ENCODE measurements around the gene TCF7L2.

TCF7L2 gene

DNA sequence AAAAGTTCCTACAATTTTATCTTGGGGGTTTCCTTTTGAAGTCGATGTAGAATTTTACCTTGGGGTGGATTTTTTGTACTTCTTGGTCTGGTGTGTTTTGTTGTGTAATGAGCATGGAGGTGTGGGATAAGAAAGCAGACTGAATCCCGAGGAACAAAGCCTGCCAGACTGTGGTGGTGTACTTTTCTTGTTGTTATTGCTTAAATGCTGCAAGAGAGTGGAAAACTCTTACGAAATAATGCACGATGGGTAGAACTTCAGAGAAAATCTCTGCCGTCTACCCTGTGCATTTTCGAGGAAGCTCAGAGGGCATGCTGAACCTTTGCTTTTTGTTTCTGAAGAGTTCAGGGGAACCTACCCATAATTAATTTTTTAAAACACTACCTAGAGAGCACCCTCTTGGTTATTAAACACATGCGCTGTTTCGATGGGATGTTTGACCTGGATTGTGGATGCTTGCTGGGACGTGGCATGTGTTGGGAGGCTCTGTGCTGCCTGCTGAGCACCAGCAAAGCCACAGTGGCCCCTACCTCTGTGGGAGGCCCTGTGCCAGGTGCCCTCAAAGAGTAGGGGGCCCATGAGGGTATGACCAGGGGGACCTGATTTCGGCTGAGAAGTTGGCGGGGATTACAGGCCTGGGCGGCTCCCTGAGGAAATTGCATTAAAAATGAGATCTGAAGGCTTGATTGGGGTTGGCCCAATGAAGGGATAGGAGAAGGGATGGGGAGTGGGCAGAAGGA, 94.1 kb downstream of the TCF7L2 start:
- DNase-seq (ENCODE audit: low read depth in 2 of 2), result no peak

GRCh38 chr10:113045147-113046055, 95.4 kb downstream of the TCF7L2 start:
- DNase-seq (ENCODE audit: low read depth in 2 of 2), result no peak

DNA sequence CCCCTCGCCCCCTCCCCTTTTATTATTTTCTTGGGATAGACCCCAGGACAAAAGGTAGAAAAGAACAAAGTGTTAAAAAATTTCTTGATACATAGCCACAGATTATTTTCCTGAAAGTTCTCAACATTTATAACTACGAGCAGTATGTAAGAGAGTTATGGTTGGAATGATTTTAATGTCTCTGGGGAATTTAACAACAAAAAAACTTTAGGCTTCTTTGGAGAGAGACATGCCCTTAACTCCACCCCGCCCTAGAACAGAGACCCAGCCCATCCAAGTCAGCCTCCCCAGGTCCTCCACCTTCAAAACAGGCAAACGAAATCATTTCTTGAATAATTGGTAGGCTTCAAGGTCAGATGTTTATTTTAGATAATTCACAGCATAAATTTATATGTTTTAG, 97.1 kb downstream of the TCF7L2 start:
- DNase-seq (ENCODE audit: low read depth in 2 of 2), result no peak

DNA sequence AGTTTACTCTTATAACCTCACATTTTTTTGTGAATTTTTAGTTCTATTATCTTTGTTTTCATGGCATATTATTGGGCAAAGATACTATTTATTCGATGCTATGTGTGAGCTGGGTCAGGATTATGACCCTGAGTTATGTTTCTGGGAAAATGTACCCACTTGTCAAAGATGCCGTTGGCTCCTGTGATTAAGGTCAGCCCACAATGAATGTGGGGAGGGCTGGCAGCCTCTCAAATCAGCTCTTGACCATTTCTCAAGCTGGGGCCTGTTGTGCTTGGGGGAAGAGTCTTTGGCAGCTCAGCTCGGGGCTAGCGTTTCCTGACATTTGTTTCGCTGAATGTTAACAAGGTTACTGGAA, 97.5 kb downstream of the TCF7L2 start:
- no peak for DNase-seq (ENCODE audit: low read depth in 2 of 2)

DNA sequence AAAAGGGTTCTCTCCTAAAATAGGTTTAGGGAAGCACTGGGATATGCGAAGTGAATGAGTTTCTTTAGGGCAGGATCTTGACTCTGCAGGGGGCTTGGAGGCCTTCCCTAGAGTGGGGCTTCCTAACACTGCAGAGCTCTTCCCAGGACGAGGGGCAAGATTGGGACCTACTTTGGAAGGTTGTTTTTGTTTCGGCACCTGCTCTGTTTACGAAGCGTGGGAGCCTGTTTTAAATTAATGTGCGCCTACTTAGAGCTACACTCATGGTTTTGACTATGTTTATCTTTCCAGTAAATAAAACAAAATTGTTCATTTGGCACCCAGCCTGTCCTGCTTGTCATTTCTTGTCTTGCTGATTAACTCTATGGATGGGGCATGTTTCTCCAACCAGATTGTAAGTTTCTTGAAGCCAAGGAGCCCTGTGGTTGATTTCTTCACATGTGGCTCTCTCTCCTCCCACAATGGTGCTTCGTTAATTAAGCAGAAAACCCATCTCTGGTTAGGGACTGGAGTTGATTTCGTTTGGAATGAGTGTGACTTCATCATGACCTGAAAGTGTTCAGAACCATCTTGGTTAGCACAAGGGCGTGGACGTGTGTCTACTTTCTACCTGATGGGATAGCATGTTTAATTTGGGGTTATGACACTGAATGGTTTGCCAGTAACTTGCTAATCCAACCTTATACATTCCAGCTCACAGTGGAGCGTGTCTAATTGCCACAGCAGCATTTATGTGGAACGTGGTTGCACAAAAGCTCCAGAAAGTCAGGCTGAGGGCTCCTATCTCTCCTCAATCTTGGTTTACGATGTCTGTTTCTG, 98.1 kb downstream of the TCF7L2 start:
- DNase-seq (ENCODE audit: low read depth in 2 of 2), result no peak

- DNase-seq (ENCODE audit: low read depth in 2 of 2), result no peak
These were observed 99.8 kb downstream of the TCF7L2 start for GRCh38 chr10:113049881-113050280.

DNA sequence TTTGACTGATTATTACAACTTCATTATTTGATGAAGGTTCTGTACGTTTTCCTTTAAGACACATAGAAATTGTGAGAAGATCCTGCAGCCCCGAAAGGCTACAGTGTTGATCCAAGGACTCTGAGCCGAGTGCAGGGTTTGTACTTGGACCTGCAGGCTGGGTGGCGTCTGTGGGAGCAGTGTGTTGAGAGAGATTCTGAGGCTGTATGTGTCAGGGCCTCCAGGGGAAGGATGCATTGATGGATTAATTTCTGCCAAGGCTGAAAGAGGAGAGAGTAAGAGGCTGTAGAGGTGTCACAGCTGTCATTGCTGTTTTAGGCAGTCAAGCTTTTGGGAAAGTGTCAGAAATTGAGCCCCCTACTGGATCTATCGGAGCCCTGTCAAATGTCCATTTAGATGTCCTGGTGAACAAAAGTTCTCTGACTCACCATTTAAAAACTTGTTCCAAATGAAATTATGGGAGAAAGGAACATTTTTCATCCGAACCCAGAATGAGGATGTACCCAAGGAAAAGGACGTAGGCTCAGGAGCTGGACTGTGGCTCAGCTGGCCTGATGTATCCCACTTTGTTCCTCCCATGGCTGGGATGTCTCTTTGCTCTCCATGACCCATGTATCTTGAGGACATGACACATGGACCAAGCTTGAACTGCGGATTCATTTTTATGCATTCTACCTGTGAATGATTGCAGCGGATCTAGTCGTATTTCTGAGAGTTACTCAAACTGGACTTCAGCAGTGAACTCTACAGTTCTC, 102.2 kb downstream of the TCF7L2 start:
- no peak for DNase-seq (ENCODE audit: low read depth in 2 of 2)

DNA sequence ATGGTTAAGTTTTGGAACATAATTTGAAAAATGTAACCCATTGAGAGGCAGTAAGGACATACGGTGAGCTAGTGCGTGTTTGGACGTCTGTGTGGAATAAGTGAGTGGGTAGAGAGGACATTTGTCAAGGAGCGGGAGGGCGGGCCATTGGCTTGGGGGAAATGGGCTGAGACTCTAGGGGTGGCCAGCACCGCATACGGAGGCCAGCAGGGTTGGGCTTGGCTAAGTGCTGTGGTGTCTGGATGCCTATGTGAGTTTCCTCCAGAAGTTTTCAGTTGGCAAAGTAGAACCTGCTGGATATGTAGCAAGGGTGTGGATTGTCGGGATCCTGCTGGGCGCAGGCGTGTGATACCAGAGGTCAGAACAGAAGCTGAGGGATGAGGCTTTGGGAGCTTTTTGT, 103.0 kb downstream of the TCF7L2 start:
- no peak for DNase-seq (ENCODE audit: low read depth in 2 of 2)

DNA sequence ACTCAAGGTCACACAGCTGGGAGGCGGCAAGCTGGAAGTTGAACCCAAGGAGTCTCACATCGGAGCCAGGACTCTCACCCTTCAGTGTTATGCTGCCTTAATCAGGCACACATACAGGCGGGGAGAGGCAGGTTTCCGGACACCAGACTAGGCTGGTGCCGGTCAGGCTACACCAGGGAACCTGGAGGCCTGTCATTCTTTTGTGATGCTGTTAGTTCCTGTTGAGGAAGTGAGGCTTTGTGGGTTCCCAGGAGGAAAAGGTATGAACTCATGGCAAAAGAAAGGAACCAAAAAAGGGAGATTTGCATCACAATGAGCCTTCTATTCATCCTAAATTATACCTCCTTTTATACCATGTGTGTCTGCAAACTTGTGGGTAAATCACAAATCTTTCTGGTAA, 103.8 kb downstream of the TCF7L2 start:
- DNase-seq (ENCODE audit: low read depth in 2 of 2), result no peak

DNA sequence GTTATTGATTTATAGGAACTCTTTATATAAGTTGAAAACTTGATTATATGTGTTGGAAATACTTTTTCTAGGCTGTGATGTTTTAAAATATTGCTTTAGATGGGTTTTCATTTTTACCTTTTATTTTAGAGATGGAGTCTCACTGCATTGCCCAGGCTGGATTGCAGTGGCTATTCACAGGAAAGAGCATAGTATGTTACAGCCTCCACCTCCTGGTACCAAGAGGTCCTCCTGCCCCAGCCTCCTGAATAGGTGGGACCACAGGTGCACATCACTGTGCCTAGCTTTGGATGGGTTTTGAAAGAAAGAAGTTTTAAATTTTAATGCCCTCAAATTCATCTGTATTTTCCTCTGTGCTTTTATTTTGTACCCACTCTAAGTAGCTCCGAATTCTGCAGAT, 105.4 kb downstream of the TCF7L2 start:
- DNase-seq (ENCODE audit: low read depth in 2 of 2), result no peak

- no peak for DNase-seq (ENCODE audit: low read depth in 2 of 2)
These were observed 106.0 kb downstream of the TCF7L2 start for GRCh38 chr10:113056030-113056429.

- no peak for DNase-seq (ENCODE audit: low read depth in 2 of 2)
These were observed 106.5 kb downstream of the TCF7L2 start for GRCh38 chr10:113056441-113057021.

DNA sequence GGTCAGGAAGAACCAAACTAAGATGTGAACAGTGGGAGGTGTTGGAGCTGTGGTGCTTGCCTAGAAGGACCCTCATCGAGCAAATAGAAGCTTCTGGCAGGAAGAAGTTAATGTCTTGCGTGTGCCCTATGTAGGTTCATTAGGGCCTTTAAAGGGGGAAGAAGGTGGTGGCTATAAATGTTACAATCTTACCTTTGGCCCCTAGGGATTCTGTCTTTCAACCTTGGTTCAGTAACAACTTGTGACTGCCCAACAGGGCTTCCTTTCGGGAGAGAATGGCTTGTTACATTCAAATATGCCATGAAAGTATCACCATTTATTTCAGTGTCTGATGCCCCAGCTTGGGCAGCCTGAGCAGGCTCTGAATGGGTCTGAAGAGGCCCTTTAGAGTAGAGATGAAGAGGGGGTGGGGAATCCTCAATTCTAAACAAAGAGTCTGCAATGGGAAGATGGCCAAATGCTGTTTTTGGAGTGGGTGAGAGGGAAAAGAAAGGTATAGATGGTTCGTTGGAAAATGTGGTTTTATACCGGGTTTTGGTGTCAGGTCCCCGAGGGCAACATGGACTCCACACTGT, 108.0 kb downstream of the TCF7L2 start:
- DNase-seq (ENCODE audit: low read depth in 2 of 2), result no peak

DNA sequence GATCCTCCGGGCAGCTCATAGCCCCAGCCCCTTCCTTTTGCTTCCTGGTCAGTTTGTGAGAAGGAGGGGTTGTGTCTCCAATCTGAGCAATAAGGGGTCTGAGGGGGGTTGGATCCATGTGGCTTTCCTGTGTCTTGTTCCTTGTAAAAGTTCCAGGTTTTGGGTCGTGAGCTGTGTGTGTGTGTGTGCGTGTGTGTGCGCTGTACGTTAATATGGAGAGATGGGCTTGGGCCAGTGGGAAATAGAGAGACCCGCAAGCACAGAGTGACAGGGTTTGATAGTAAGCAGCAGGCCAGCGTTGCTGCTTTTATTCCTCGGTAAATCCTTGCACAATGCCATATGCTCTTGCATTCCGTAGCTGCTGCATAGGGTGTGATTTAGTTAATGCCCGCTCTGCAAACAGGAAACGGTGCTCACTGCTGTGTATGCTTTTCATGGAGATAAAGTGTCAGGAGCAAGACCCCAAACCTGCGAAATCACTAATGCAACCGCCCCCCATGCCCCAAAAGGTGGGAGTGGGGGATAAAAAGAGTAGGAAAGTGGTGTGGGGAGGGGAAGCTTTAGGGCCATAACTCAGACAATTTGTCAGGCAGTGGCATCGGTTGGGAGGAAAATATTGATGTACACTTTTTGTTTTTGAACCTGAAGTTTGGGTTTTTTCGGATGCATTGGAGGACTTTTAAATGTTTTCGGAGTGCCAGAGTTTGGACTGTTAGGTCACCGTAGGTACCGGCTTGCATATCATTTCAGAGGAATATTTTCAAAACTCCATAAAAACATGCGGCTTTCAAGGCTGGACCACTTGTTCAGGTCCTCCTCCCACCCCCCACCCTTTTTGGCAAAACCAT, 108.7 kb downstream of the TCF7L2 start:
- DNase-seq (ENCODE audit: low read depth in 2 of 2), result no peak

GRCh38 chr10:113059371-113059780, 109.3 kb downstream of the TCF7L2 start:
- no peak for DNase-seq (ENCODE audit: low read depth in 2 of 2)

- DNase-seq (ENCODE audit: low read depth in 2 of 2), result no peak
These were observed 110.4 kb downstream of the TCF7L2 start for GRCh38 chr10:113060201-113061053.

DNA sequence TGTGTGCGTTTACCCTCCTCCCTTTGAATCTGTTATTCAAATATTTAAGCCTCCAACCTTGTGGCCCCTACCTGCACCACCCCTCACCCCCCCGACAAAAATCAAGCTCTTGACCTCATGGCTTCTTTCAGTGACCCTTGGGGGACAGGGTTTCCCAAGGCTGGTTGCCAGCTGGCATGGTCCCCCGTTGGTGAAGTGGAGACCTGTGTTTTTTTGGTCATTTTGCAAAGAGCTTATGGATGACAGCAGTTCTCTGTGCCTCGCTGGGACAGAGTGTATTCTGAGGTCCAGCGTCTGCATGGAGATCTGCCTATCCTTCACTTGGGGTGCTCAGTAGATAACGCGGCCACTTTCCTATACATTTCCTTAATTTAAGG, 111.0 kb downstream of the TCF7L2 start:
- DNase-seq (ENCODE audit: low read depth in 2 of 2), result no peak

DNA sequence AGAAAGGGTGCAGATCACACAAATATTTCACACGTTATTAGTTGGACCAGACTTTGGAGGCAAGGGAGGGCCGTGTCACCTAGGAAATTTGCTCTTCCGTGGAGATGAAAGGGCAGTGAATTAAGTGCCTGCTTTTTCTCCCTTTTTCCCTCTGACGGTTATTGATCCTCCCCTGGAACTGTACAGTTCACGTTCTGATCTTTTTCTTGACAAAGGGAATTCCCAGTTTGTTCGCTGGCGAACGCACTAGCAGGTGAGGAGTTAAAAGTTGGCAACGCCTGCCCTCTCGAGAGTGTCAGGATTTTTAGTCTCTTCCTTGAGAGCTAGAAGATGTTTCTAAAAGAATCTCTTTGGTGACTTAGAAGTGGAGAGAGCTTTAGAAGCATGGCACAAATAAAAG, 111.5 kb downstream of the TCF7L2 start:
- DNase-seq (ENCODE audit: low read depth in 2 of 2), result no peak
